Measurements from ENCODE around the gene NAA60. TPM values are rescaled to one million over a fixed set of nuclear protein-coding genes. Genes with fewer than 3 reads are reported as not detected.

Gene NAA60
- total and polyA plus RNA-seq, 2 of the 13 experiments (the other 11 are each of a cell fraction or from before 2014, with no cell fraction given), result 14.7 to 32.0 TPM

DNA sequence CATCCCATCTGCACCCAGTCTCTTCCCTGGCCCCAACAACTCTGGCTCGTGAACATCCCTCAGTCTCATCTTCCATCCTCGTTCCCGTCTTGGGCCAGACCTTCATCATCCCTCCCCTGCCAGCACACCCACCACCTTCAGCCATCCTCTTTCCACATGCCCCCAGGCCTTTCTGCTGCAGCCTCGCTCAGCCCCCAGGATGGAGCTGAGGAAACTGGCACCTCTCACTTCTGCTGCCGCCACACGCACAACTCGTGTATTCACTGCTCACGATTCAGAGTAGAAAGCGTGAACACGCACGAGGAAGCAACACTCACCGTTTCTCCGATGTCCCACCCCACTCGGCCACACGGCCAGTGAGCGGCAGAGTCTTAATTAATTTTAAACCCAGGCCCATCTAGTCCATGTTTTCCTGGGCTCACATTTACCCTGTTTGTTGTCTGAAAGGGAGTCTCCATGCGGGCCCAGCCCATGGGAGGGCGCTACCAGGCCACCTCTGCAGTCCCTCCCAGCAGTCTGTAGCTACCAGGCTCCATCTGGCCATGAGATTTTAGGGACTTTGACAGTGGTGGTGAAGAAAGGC, 39.3 kb downstream of the NAA60 start:
- ChIA-PET CTCF (ENCODE audit: low intra/inter-chr PET ratio, low total read pairs) (no interaction called here), POLR2A (no interaction called here)
- Histone ChIP-seq H4K20me1 (ENCODE audit: insufficient read depth, low read length) (peaks cover 10% of the 10 kb centered on the region; the same call in 1 of the 2 replicates), H3K9ac (ENCODE audit: insufficient read depth, low read depth, low read length) (no peak overlapping the region), H3K4me3 (replicated peaks in 1 of 3; ENCODE audit: insufficient read depth in 1 of 3, low read depth in 2 of 3, low read length in 3 of 3) (no peak overlapping the region), H2AFZ (ENCODE audit: low read length) (no peak overlapping the region), H3K79me2 (ENCODE audit: insufficient read depth, low read length) (peaks cover 21% of the 10 kb centered on the region), H3K4me2 (ENCODE audit: low read depth, low read length) (no peak overlapping the region), H3K27me3 (ENCODE audit: control insufficient read depth in 1 of 2, insufficient read depth in 2 of 2, low read length in 2 of 2) (no peaks in the 10 kb centered on the region), H3K36me3 (replicated peaks in 1 of 2; ENCODE audit: control insufficient read depth in 1 of 2, insufficient read depth in 2 of 2, low read length in 2 of 2) (peaks cover 39 to 73% of the 10 kb centered on the region in 2 experiments), H3K4me1 (ENCODE audit: insufficient read depth, low read length) (peaks cover 17% of the 10 kb centered on the region), H3K27ac (ENCODE audit: extremely low read length, insufficient read depth, low read length) (no peak overlapping the region), H3K9me3 (ENCODE audit: low read length) (no peaks in the 10 kb centered on the region)
- FAIRE-seq (no peak), DNase-seq (ENCODE audit: low spot score) (no peak), ATAC-seq (no peak)
- BruUV-seq (replicated peaks), result no TSS peak
- 96% methylated on average over 18 of the region's 18 CpGs for WGBS (ENCODE audit: low lambda C conversion rate)
- intact Hi-C loops (cut with micrococcal nuclease; ENCODE audit: unreplicated experiment), result no loop called here
- in situ Hi-C loops (cut with HindIII; ENCODE audit: extremely low pct_ligation_motif_present, low pct_unique_long_range_greater_than_20kb), result no loop called here
- no peak for TF ChIP-seq ZMYM2 (CRISPR knock-in tag; IDR thresholded peaks at IDR 0.05)
- TF ChIP-seq, protein P1, sequence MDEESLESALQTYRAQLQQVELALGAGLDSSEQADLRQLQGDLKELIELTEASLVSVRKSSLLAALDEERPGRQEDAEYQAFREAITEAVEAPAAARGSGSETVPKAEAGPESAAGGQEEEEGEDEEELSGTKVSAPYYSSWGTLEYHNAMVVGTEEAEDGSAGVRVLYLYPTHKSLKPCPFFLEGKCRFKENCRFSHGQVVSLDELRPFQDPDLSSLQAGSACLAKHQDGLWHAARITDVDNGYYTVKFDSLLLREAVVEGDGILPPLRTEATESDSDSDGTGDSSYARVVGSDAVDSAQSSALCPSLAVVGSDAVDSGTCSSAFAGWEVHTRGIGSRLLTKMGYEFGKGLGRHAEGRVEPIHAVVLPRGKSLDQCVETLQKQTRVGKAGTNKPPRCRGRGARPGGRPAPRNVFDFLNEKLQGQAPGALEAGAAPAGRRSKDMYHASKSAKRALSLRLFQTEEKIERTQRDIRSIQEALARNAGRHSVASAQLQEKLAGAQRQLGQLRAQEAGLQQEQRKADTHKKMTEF (CRISPR knock-in tag; IDR thresholded peaks at IDR 0.05), result no peak
- TF ChIP-seq, protein P2, sequence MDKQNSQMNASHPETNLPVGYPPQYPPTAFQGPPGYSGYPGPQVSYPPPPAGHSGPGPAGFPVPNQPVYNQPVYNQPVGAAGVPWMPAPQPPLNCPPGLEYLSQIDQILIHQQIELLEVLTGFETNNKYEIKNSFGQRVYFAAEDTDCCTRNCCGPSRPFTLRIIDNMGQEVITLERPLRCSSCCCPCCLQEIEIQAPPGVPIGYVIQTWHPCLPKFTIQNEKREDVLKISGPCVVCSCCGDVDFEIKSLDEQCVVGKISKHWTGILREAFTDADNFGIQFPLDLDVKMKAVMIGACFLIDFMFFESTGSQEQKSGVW (CRISPR knock-in tag; IDR thresholded peaks at IDR 0.05; ENCODE audit: borderline replicate concordance), result no peak
- TF ChIP-seq ZNF878 (CRISPR knock-in tag; IDR thresholded peaks at IDR 0.05), result no peak
- no peak for TF ChIP-seq YEATS4 (CRISPR knock-in tag; IDR thresholded peaks at IDR 0.05; ENCODE audit: borderline replicate concordance)
- TF ChIP-seq, protein P3, sequence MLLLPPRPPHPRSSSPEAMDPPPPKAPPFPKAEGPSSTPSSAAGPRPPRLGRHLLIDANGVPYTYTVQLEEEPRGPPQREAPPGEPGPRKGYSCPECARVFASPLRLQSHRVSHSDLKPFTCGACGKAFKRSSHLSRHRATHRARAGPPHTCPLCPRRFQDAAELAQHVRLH (CRISPR knock-in tag; IDR thresholded peaks at IDR 0.05; ENCODE audit: borderline replicate concordance, low read depth), result no peak
- TF ChIP-seq RORA (CRISPR knock-in tag; IDR thresholded peaks at IDR 0.05), result no peak
- no peak for TF ChIP-seq SMARCE1 (IDR thresholded peaks at IDR 0.05; ENCODE audit: borderline replicate concordance)
- no peak for TF ChIP-seq ETV6 (CRISPR knock-in tag; conservative IDR thresholded peaks at IDR 0.05)
- TF ChIP-seq, protein P4, sequence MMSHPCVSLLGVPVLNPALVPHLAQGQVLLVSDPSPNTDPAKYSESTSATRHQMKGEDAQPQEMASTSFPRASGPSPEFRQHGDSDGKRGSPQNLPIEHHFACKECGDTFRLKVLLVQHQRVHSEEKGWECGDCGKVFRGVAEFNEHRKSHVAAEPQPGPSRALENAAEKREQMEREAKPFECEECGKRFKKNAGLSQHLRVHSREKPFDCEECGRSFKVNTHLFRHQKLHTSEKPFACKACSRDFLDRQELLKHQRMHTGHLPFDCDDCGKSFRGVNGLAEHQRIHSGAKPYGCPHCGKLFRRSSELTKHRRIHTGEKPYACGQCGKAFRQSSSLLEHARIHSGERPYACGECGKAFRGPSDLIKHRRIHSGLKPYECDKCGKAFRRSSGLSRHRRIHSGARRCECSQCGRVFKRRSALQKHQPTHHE (CRISPR knock-in tag; IDR thresholded peaks at IDR 0.05; ENCODE audit: borderline replicate concordance), result no peak
- TF ChIP-seq, protein P5, sequence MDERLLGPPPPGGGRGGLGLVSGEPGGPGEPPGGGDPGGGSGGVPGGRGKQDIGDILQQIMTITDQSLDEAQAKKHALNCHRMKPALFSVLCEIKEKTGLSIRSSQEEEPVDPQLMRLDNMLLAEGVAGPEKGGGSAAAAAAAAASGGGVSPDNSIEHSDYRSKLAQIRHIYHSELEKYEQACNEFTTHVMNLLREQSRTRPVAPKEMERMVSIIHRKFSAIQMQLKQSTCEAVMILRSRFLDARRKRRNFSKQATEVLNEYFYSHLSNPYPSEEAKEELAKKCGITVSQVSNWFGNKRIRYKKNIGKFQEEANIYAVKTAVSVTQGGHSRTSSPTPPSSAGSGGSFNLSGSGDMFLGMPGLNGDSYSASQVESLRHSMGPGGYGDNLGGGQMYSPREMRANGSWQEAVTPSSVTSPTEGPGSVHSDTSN (CRISPR knock-in tag; IDR thresholded peaks at IDR 0.05), result no peak
- TF ChIP-seq RBM22 (optimal IDR thresholded peaks at IDR 0.05; ENCODE audit: low read length), result no peak
- TF ChIP-seq, protein P6, sequence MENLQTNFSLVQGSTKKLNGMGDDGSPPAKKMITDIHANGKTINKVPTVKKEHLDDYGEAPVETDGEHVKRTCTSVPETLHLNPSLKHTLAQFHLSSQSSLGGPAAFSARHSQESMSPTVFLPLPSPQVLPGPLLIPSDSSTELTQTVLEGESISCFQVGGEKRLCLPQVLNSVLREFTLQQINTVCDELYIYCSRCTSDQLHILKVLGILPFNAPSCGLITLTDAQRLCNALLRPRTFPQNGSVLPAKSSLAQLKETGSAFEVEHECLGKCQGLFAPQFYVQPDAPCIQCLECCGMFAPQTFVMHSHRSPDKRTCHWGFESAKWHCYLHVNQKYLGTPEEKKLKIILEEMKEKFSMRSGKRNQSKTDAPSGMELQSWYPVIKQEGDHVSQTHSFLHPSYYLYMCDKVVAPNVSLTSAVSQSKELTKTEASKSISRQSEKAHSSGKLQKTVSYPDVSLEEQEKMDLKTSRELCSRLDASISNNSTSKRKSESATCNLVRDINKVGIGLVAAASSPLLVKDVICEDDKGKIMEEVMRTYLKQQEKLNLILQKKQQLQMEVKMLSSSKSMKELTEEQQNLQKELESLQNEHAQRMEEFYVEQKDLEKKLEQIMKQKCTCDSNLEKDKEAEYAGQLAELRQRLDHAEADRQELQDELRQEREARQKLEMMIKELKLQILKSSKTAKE (CRISPR knock-in tag; IDR thresholded peaks at IDR 0.05; ENCODE audit: borderline replicate concordance), result no peak
